OCI-LY1 (cell line): Measurements from ENCODE around the gene IFITM5.
"Not testable (repeated sequence)": the region's sequence is repeated elsewhere in the genome, so short reads cannot be mapped to it uniquely, and the experiment has no call there.

Experiments
- H2AFZ ChIP-seq: fragments of 200-600 bp; sonication (generic), shearing (Covaris generic); 2 replicates; pipeline ENCODE4 v1.6.0; 2014; ENCODE audit warnings: antibody characterized with exemption, mild to moderate bottlenecking, low read length
- H3F3A ChIP-seq: fragments of 200-600 bp; sonication (generic), shearing (Covaris generic); 2 replicates; pipeline ENCODE4 v1.6.0; 2014; ENCODE audit warnings: mild to moderate bottlenecking, antibody characterized with exemption, low read length, moderate library complexity; ENCODE audit not compliant: insufficient read depth
- H3K27ac ChIP-seq: fragments of 200-600 bp; sonication (generic); 2 replicates; pipeline ENCODE4 v1.5.1; 2014; ENCODE audit warnings: low read length, mixed run types, mild to moderate bottlenecking, low read depth; ENCODE audit not compliant: poor library complexity, severe bottlenecking
- H3K27me3 ChIP-seq: fragments of 200-600 bp; sonication (generic); 2 replicates; pipeline ENCODE4 v1.6.0; 2014; ENCODE audit warnings: antibody characterized with exemption, mild to moderate bottlenecking, low read length, moderate library complexity; ENCODE audit not compliant: insufficient read depth
- H3K36me3 ChIP-seq: fragments of 200-600 bp; sonication (generic); 2 replicates; pipeline ENCODE4 v1.6.1; 2014; ENCODE audit warnings: mild to moderate bottlenecking, antibody characterized with exemption, low read length, moderate library complexity, mixed read lengths; ENCODE audit not compliant: insufficient read depth
- H3K4me1 ChIP-seq: fragments of 200-600 bp; sonication (generic); 2 replicates; pipeline ENCODE4 v1.5.1; 2014; ENCODE audit warnings: mild to moderate bottlenecking, low read length, moderate library complexity; ENCODE audit not compliant: insufficient read depth, severe bottlenecking
- H3K4me2 ChIP-seq: fragments of 200-600 bp; sonication (generic), shearing (Covaris generic); 2 replicates; pipeline ENCODE4 v1.6.1; 2014; ENCODE audit warnings: low read length
- H3K4me3 ChIP-seq: fragments of 200-600 bp; sonication (generic); 2 replicates; pipeline ENCODE4 v1.5.1; 2014; ENCODE audit warnings: low read length, low read depth, mild to moderate bottlenecking, mixed read lengths; ENCODE audit not compliant: poor library complexity, severe bottlenecking
- H3K79me2 ChIP-seq: fragments of 200-600 bp; shearing (Covaris generic); 2 replicates; pipeline ENCODE4 v1.6.1; 2016; ENCODE audit warnings: mixed run types, low read length, mixed read lengths; ENCODE audit not compliant: insufficient read depth
- H3K9ac ChIP-seq: fragments of 200-600 bp; sonication (generic), shearing (Covaris generic); 2 replicates; pipeline ENCODE4 v1.6.1; 2014; ENCODE audit warnings: mild to moderate bottlenecking, low read length, mixed read lengths
- H3K9me2 ChIP-seq: fragments of 200-600 bp; sonication (generic), shearing (Covaris generic); 2 replicates; pipeline ENCODE4 v1.6.1; 2014; ENCODE audit warnings: low read depth, mild to moderate bottlenecking, low read length, mixed read lengths
- H3K9me3 ChIP-seq: fragments of 200-600 bp; shearing (Covaris generic); 2 replicates; pipeline ENCODE4 v1.6.1; 2014; ENCODE audit warnings: low read length, mixed read lengths
- H4K20me1 ChIP-seq: fragments of 200-600 bp; sonication (generic), shearing (Covaris generic); 2 replicates; pipeline ENCODE4 v1.6.0; 2016; ENCODE audit warnings: mild to moderate bottlenecking, low read length; ENCODE audit not compliant: insufficient read depth
- CTCF ChIP-seq: fragments of 200-600 bp; sonication (generic), shearing (Covaris generic); IDR thresholded peaks from 2 replicates; pipeline ENCODE4 v1.5.1; 2017; ENCODE audit warnings: mild to moderate bottlenecking, antibody characterized with exemption, low read length, moderate library complexity, mixed read lengths
- EZH2 ChIP-seq: fragments of 200-600 bp; sonication (generic), shearing (Covaris generic); IDR thresholded peaks from 2 replicates; pipeline ENCODE4 v1.8.0; 2017; ENCODE audit warnings: borderline replicate concordance, mixed run types, mild to moderate bottlenecking, antibody characterized with exemption, low read length, moderate library complexity, mixed read lengths

The IFITM5 gene

GRCh38 chr11:309979-310572, 10.8 kb upstream of the IFITM5 start:
- H4K20me1 ChIP-seq, H3K36me3 ChIP-seq, H3K27me3 ChIP-seq, H3K4me2 ChIP-seq, H3K4me3 ChIP-seq, H3K9me2 ChIP-seq, H2AFZ ChIP-seq, H3F3A ChIP-seq, H3K79me2 ChIP-seq, H3K9ac ChIP-seq, H3K27ac ChIP-seq, H3K9me3 ChIP-seq: not testable (repeated sequence)
- H3K4me1 ChIP-seq: peaks cover 16% of the 10 kb centered on the region

GRCh38 chr11:308740-309665, 9.7 kb upstream of the IFITM5 start:
- not testable (repeated sequence) for H3K27me3 ChIP-seq, H3K27ac ChIP-seq, H3K79me2 ChIP-seq, H2AFZ ChIP-seq, H4K20me1 ChIP-seq, H3K9me3 ChIP-seq, H3K9me2 ChIP-seq, H3K9ac ChIP-seq, H3K4me2 ChIP-seq, H3K36me3 ChIP-seq, H3K4me3 ChIP-seq, H3F3A ChIP-seq
- H3K4me1 ChIP-seq: peaks cover 14% of the 10 kb centered on the region

- H3F3A ChIP-seq, H4K20me1 ChIP-seq, H3K36me3 ChIP-seq, H3K9me3 ChIP-seq, H3K79me2 ChIP-seq, H3K27ac ChIP-seq, H3K4me1 ChIP-seq, H3K27me3 ChIP-seq, H3K9me2 ChIP-seq, H2AFZ ChIP-seq: not testable (repeated sequence)
- Histone ChIP-seq H3K4me2 (peak within 1 kb of the TSS; percentile 42; the same call in 1 of the 2 replicates), H3K9ac (peak within 1 kb of the TSS; percentile 18; the same call in 1 of the 2 replicates), H3K4me3 (peak within 1 kb of the TSS; percentile 50)
These were observed 8.7 kb upstream of the IFITM5 start, which contains the start of gene IFITM2 for GRCh38 chr11:307766-308708. TSS of gene IFITM2 (plus strand) at chr11:307816. CDS start at chr11:308193, 377 bp downstream.

- Histone ChIP-seq H3F3A (no peaks in the 10 kb centered on the region), H2AFZ (no peak overlapping the region), H3K9ac (no peak overlapping the region), H3K4me3 (no peak overlapping the region), H3K79me2 (no peaks in the 10 kb centered on the region), H3K4me1 (peaks cover 7% of the 10 kb centered on the region), H3K9me3 (no peaks in the 10 kb centered on the region), H3K27me3 (peaks cover 3% of the 10 kb centered on the region), H3K36me3 (no peaks in the 10 kb centered on the region), H3K4me2 (no peak overlapping the region), H4K20me1 (no peaks in the 10 kb centered on the region), H3K27ac (no peak overlapping the region), H3K9me2 (no peaks in the 10 kb centered on the region)
- no peak for TF ChIP-seq EZH2
- no peak for TF ChIP-seq CTCF
These were observed 7.5 kb upstream of the IFITM5 start for GRCh38 chr11:306645-307371.
